HG03060 (cell line): ENCODE measurements around the gene ATOH7.
"Not testable (repeated sequence)": the region's sequence is repeated elsewhere in the genome, so short reads cannot be mapped to it uniquely, and the experiment has no call there.

Experiments used
- ATAC-seq: cut with Tn5 transposase; IDR thresholded peaks from one replicate; pipeline ENCODE4 v1.9.1; 2021; ENCODE audit warnings: low read depth, moderate number of reproducible peaks; ENCODE audit not compliant: unreplicated experiment

ATOH7 gene

DNA sequence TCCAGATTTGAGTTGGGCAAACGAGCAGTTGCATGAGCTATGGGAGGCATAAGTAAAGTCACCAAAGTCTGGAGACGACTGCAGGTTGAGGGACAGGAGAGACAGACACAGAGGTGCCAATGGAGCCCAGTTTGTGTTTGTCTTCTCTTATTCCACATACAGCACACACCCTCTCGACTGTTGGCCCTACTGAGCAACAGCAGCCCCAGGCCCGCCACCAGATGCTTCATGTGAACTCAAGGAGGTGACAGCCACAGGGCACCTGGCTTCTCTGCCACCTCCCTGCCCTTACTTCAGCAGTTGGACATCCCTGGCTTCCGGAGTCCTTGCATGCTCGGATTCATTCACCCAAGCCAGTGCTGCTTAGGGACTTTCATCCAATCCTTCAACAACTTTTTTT, 6.5 kb upstream of the ATOH7 start:
- ATAC-seq: no peak

DNA sequence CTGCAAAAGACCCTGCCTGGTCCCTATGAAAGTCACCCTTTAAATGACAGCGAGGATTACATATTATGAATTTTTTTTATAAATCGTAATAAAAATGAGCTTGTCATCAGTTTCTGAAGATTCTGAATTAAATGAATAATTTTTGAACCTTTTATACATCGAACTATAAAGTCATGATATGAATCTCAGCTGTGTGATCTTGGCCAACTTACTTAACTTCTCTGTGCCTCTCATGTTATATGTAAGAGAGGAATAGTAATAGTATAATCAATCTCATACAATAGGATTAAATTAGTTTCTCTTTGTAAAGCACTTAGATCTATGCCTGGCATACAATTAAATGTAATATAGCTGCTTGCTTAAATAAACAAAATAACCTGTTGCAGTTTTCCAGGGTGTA, 5.3 kb upstream of the ATOH7 start:
- ATAC-seq: no peak

DNA sequence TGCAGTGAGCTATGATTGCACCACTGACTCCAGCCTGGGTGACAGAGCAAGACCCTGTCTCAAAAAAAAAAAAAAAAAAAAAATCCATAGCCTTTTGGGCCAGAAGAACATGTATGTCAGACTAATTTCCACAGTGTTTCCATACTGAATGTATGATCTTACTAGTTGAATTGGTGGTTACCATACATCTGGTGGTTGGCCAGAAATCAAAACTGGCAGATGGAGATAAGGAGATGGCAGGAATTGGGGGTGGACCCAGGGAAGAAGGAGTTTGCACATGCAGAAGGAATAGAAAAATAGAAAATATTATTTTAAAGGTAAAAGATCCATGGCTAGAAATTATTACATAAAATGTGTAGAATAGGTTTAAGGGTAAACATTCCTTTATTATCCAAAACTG, 3.7 kb upstream of the ATOH7 start:
- ATAC-seq: no peak

DNA sequence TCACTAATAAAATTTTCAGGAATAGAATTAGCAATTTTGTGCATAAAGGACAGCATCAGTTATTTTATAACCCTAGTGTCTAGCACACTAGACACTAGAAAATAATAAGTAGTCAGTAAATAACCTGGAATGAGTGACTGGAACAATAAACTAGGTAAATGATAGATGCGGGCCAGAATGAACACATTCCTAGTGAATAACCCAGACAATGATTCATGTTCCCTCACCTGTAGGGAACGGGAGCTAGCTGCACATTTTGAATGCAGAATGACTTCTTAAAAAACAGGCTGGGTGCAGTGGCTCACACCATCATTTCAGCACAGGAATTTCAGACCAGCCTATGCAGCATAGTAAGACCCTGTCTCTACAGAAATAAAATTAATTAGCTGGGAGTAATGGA, 3.2 kb upstream of the ATOH7 start:
- no peak for ATAC-seq

DNA sequence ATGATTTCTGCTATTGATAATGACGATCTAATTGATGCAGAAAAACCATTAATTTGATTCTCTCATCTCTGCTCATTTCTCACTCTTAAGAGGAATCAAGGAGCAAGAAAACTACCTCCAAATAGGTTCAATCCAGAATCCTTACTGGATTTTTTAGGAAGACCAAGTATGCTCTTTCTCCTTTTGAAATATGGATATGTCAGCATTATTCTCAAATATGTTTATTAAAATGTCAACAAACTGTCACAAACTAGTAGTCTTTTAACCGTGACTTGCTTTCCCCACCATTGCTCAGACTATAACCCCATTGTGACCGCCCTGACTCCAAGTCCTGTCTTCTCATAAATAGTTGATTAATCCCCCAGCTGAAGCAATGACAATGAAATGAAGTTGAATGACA, 1.1 kb upstream of the ATOH7 start:
- no peak for ATAC-seq

DNA sequence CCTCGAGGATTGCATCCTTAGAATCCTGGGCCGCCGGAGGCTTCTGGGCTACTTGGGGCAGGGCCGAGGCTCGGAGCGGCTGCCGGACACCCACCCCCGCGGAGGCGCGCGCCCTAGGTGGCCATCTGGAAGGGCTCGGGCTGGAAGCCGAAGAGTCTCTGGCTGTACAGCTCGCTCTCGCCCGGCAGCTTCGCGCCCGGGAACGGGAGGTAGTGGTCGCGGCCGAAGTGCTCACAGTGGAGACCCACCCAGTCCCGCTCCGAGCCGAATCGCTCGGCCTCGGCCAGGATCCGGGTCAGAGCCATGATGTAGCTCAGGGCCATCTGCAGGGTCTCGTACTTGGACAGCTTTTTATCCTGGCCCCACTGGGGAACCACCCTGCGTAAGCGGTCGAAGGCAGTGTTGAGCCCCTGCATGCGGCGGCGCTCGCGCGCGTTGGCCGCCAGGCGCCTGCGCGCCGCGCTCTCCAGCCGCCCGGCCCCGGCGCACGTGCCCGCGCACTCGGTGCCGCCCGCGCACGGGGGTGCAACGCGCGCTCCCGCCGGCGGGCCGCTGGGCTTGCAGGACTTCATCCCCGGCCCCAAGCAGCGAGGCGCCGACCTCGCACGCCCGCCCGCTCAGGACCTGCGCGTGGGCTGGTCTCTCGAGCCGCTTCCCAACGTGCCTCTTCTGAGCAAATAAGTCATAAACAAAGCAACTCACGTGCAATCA, 652 bp downstream of the ATOH7 start:
- ATAC-seq: no peak

DNA sequence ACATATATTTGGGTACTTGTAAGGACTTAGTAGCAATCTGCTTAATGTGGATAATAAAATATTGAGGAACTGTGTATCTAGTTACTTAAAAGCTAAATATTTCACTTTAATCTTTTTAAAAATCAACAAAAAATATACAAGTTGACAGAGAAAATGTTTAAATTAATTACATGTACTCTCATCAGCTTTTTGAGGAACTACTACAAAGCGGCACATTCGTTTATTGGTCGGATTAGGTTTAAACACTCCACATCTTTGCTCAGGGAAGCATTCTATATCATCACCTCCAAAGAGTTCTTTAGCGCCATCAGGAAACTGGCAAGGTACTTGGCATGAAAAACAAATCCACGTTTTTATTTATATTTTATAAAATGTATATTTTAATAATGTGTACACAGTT, 1.6 kb downstream of the ATOH7 start:
- no peak for ATAC-seq

DNA sequence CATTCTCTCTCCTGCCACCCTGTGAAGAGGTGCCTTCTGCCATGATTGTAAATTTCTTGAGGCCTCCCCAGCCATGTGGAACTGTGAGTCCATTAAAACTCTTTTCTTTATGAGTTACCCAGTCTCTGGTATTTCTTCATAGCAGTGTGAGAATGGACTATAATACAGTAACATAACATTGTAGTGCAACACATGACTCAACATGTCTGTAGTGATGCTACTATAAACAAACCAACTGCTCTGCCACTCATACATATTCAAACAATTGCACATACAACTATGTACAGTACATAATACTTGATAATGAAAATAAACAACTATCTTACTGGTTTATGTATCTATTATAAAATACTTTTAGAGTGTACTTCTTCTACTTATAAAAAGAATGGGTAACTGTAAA, 7.1 kb downstream of the ATOH7 start:
- no peak for ATAC-seq

DNA sequence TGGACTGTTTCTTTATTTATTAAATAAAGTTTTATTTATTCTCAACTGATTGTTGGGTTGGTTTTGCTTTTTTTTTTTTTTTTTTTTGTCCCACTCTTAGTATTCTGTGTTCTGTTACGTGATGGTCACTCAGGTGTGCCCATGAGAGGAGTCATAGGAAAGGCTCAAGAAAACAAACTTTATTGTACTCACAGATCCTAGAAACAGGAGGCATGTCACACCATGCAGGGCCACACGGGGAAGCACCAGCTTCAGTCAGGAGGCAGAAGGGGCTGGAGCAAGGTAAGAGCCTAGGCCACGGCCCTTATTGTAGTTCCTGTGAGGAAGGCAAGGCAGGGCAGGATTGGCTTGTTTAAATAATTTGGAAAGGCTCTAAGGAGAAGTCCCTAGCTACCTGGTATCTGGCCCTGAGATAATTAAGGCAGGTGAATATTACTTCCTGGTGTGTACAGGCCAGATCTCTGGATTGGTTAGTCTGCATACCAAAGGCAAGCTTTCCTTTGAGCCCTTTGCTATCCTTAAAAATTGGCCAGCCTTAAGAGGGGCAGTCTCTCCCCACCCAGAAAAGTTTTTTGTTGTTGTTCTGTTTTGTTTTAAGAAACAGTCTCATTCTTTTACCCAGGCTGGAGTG, 8.3 kb downstream of the ATOH7 start:
- no peak for ATAC-seq

DNA sequence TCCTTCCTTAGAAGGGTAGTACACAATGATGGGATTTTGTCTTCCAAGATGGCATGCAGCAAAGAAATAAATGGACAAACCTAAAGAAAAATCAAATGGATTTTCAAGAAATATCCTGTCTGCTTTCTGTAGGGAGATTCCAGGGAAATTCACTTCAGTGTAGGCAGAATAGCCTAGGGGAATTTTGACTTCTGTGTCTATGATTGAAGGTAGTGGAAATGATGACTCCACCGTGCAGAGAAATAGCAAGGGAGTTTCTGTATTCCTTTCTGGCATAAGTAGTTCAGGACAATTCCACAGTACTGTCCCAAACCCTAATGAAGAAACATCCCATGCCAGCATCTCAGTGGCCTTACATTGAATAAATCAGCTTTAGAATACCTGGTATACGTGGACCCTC, 9.5 kb downstream of the ATOH7 start:
- no peak for ATAC-seq

DNA sequence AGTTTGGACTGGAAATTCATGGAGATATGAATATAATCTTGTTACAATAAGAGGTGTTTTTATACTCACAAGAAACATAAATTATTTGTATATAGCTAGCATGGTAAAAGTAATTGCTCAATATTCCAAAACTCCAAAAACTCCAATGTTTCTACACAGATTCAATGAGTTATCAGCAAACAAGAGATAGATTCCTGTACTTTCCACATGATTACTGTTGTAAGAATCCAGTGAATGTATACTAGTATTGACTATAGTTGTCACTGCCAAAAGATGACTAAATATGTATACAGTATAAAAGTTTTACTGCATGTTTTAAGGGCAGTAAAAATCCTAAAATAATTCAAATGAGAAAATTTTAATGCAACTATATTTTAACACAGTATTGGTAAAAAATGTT, 10.7 kb downstream of the ATOH7 start:
- ATAC-seq: no peak

DNA sequence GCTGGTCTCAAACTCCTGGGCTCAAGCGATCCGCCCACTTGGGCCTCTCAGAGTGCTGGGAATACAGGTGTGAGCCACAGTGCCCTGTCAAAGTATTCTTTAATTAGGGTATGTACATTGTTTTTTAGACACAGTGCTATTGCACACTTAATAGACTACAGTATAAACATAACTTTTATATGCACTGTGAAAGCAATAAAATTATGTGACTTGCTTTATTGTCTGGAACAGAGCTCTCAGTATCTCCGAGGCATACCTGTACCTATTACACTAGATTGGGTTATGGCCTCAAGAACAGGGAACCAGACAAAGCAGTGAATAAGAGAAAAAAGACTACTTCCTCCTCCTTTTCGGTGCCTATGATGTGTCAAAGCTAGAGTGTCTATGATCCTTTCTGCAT, 13.1 kb downstream of the ATOH7 start:
- ATAC-seq: no peak

DNA sequence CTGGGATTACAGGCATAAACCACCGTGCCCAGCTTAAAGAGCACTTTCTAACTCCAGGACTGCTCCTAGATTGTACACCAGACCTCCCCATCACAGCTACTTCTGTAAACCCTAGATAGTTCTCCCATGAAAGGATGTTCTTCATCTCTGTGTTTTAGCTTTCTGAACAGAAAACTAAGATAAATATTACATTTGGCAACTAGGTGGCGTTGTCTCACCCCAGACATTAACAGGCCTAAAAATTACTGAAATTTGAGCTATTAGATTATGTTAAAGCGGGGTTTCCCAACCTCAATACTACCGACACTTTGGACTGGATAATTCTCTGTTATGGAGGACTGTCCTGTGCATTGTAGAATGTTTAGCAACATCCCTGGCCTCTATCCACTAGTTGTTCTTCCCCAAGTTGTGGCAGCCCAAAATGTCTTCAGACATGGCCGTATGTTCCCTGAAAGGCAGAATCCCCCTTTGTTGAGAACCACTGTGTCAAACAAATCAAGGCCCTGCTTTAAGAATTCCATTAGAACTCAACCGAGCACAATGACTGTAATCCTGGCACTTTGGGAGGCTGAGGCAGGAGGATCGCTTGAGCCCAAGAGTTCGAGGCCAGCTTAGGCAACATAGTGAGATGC, 19.1 kb downstream of the ATOH7 start:
- ATAC-seq: no peak

DNA sequence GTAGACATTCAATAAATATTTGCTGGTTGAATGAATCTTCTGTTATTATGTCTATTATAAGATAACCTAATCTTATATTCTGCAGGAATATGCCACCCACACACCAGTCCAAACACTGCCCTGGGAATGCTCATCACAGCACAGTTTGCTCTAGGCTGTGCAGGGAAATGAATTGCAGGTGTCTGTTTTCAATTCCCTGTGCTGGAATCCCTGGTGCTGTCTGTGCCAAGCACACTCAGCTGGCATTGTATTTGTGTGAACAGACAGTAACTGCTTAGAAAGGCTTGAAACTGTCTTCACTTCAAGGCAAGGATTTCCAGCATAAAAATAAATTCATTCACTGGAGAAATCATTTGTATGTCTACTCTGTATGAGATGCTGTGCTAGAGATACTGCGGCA, 20.2 kb downstream of the ATOH7 start:
- no peak for ATAC-seq

DNA sequence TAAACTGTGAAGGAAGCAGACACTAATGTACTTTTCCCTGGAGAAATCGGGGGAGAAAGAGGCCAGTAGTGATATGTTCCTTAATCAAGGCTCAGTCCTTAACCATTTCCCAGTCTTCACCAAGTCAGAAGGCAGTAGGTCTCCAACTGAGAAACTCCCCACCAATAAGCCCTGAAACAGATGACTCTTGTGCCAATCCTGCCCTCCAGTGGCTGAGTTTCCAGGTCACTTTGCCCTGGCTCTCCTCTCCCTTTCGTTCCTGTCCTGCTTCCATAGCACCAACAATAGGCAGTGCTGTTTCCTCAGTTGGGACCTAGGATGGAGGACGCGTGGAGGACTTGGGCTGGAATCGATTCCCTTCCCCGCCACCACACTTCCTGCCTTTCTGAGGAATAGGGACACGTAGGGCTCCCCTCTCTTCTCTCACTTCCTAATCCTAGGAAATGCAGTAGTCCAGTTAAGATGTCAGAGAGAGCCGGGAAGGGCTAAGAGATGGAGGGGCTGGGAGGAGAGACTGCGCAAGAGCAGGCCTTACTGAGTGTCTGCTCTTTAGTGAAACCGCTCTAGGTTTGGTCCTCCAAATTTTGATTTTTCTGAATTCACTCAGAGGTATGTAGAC, 23.4 kb downstream of the ATOH7 start:
- ATAC-seq: no peak

DNA sequence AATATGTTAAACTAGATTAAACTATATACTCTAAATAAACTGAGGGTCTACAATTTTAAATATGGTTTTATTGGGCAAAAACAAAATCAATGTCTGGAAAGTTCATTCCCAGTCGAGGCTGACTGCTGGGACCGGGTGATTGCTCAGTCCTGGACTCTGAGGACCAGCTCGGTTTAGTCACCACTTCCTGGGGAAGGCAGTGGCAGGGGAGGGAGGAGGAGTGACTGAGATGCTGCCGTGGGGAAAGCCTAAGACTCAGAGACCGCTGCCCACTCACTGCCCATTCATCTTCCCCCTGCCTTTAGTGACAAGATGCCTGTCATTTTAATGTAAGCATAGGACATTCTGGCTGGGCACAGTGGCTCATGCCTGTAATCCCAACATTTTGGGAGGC, 29.0 kb downstream of the ATOH7 start:
- no peak for ATAC-seq

DNA sequence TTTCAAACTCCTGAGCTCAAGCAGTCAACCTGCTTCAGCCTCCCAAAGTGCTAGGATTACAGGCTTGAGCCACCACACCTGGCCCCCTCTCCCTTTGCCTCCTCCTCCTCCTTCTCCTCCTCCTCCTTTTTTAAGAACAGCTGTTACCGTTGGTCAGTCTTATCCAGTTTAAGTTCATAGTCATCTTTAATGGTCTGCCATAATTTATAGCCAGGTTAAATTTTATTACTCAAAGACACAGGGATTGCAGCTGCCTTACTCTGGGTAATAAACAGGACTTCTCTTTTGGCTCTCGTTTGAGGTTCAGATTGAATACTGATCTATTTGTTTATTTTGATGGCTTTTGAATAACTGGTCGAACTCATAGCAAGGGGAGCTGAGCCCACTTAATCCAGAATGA, 35.2 kb downstream of the ATOH7 start:
- ATAC-seq: no peak

DNA sequence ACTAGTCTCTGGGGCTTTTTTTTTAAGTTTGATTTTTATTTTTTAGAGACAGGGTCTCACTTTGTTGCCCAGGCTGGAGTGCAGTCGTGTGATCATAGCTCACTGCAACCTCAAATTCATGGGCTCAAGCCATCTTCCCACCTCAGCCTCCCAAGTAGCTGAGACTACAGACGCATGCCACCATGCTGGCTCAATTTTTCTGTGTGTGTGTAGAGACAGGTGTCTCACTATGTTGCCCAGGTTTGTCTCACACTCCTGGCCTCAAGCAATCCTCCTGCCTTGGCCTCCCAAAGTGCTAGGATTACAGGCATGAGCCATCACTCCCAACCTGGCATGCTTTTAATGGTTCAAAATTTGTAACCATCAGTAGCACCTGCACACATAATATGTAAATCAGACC, 36.1 kb downstream of the ATOH7 start:
- ATAC-seq: not testable (repeated sequence)

DNA sequence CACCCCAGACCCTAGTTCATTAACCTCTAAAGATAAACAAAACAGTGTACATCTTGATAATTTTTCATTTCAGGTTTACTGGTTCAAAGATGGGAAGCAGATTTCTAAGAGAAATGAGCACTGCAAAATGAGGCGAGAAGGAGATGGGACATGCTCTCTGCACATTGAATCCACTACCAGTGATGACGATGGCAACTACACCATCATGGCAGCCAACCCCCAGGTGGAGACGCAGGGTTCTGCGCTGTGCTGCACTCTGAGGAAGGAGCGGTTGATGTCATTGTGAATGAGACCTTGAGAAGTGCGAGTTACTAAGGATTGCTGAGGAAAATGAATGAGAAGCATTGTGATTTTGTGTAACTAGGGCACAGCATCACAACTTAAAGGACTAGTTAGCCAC, 37.6 kb downstream of the ATOH7 start:
- ATAC-seq: no peak

DNA sequence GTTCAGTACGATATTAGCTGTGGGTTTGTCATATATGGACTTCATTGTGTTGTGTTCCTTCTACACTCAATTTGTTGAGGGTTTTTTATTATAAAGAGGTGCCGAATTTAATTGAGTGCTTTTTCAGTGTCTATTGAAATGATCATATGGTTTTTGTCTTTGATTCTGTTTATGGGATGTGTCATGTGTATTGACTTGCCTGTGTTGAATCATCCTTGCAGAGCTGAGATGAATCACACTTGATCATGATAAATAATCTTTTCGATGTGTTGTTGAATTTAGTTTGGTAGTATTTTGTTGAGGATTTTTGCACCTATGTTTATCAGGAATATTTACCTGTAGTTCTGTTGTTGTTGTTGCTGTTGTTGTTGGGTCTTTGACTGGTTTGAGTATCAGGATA, 39.8 kb downstream of the ATOH7 start:
- no peak for ATAC-seq

DNA sequence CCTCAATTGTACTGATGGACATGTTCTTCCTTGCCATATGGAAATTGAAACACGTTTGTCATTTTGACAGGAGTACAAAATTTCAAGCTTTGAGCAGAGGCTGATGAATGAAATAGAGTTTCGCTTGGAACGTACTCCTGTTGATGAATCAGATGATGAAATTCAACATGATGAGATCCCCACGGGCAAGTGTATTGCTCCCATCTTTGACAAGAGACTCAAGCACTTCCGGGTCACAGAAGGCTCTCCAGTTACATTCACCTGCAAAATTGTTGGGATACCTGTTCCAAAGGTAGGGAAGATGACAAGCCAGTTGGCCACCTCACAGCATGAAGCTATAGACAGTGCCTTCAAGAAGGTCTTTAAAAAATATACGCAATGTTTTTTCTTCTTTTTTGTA, 43.1 kb downstream of the ATOH7 start:
- no peak for ATAC-seq

DNA sequence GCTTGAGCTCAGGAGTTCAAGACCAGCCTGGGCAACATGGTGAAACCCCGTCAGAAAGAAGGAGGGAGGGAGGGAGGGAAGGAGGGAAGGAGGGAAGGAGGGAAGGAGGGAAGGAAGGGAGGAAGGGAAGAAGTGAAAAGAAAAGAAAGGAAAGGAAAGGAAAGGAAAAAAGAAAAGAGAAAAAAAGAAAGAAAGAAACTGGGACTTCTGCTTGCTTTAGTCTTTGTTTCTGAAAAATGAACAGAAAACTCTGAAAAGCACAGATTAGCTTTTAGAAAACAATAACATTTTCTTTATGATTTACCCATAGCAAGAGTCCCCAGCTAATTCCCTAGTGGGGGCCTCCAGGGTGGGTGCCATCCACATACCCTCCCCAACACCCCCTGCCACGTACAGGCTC, 46.8 kb downstream of the ATOH7 start:
- ATAC-seq: no peak
